ENCODE data around the gene SRP72. TPM values are rescaled to one million over a fixed set of nuclear protein-coding genes. Genes with fewer than 3 reads are reported as not detected.

The SRP72 gene
- polyA plus RNA-seq, 2 of the 4 experiments (the other 2 are of a cell fraction): 70.1 to 135 TPM

- TF ChIP-seq ELK1 (IDR thresholded peaks at IDR 0.05; ENCODE audit: low read depth, low read length) (no peak), MAFK (IDR thresholded peaks at IDR 0.05; ENCODE audit: partially characterized antibody) (no peak), USF2 (IDR thresholded peaks at IDR 0.05) (no peak), HOXB5 (CRISPR knock-in tag; IDR thresholded peaks at IDR 0.05) (no peak)
These were observed 38.1 kb downstream of the SRP72 start, which contains the start of gene ARL9 (continued) for GRCh38 chr4:56505269-56506130.

- Histone ChIP-seq H3K4me3 (no peak overlapping the region), H3K4me1 (no peaks in the 10 kb centered on the region), H3K4me2 (no peak overlapping the region), H3K27ac (no peak overlapping the region), H3K9me3 (no peaks in the 10 kb centered on the region)
- FAIRE-seq (no peak), ATAC-seq (no peak), DNase-seq (ENCODE audit: low read depth in 1 of 2, low spot score in 1 of 2) (no peak)
- TF ChIP-seq MAZ (IDR thresholded peaks at IDR 0.05; ENCODE audit: borderline replicate concordance, low read depth, low read length) (no peak), FOSB (CRISPR knock-in tag; IDR thresholded peaks at IDR 0.05) (no peak), ATOH8 (CRISPR knock-in tag; IDR thresholded peaks at IDR 0.05; ENCODE audit: low read depth) (no peak), CBX2 (IDR thresholded peaks at IDR 0.05; ENCODE audit: borderline replicate concordance, low read depth) (no peak), RARB (CRISPR knock-in tag; IDR thresholded peaks at IDR 0.05) (no peak), CHD2 (IDR thresholded peaks at IDR 0.05; ENCODE audit: low read length, partially characterized antibody) (no peak), JUN (IDR thresholded peaks at IDR 0.05) (no peak), HMGXB4 (CRISPR knock-in tag; IDR thresholded peaks at IDR 0.05; ENCODE audit: borderline replicate concordance) (no peak), CBX8 (IDR thresholded peaks at IDR 0.05) (no peak), REST (IDR thresholded peaks at IDR 0.05) (no peak), MYC (IDR thresholded peaks at IDR 0.05; ENCODE audit: borderline replicate concordance, low read length) (no peak), SMC3 (IDR thresholded peaks at IDR 0.05) (no peak), HES2 (IDR thresholded peaks at IDR 0.05) (no peak), RNF2 (IDR thresholded peaks at IDR 0.05; ENCODE audit: borderline replicate concordance, low read depth) (no peak), PHF8 (IDR thresholded peaks at IDR 0.05; ENCODE audit: borderline replicate concordance, low read depth) (no peak), ZFP36 (IDR thresholded peaks at IDR 0.05; ENCODE audit: borderline replicate concordance, partially characterized antibody) (no peak)
- ChIA-PET POLR2A (no interaction called here), CTCF (no interaction called here)
These were observed 43.7 kb downstream of the SRP72 start for GRCh38 chr4:56511098-56511497.

Data from A549 (cell line).